ENCODE measurements around the gene CEPT1. TPM values are rescaled to one million over a fixed set of nuclear protein-coding genes. Genes with fewer than 3 reads are reported as not detected.

The CEPT1 gene
- total and polyA plus RNA-seq, 8 donors = 8.5 to 23.8 (median 13.1) TPM

DNA sequence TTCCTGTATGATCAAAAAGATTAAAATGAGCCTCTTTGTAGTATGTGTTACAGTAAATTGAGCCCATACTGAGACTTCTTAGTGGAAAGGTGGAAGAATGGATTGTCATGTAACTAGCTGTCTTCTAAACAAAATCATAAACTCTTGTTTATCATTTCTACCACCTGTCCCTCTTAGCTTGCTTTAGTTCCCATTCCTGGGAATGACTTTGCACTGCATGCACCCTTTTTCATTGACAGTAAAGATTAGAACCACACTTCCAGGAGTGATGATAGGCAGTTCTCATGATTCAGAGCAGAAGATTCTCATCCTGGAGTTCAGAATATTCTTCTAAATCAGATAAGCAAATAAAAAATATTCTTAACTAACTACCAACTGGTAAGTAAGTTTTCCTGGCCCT, 32.4 kb downstream of the CEPT1 start:
- FAIRE-seq (no peak), ATAC-seq (no peak), DNase-seq (no peak)
- no peaks in the 10 kb centered on the region for H3K36me3 ChIP-seq
- intact Hi-C loops (cut with DNase I) = no loop called here
- TF ChIP-seq, protein P1, sequence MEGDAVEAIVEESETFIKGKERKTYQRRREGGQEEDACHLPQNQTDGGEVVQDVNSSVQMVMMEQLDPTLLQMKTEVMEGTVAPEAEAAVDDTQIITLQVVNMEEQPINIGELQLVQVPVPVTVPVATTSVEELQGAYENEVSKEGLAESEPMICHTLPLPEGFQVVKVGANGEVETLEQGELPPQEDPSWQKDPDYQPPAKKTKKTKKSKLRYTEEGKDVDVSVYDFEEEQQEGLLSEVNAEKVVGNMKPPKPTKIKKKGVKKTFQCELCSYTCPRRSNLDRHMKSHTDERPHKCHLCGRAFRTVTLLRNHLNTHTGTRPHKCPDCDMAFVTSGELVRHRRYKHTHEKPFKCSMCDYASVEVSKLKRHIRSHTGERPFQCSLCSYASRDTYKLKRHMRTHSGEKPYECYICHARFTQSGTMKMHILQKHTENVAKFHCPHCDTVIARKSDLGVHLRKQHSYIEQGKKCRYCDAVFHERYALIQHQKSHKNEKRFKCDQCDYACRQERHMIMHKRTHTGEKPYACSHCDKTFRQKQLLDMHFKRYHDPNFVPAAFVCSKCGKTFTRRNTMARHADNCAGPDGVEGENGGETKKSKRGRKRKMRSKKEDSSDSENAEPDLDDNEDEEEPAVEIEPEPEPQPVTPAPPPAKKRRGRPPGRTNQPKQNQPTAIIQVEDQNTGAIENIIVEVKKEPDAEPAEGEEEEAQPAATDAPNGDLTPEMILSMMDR (IDR thresholded peaks at IDR 0.05) = no peak
- H3K27ac ChIP-seq = no peak overlapping the region
- no peak overlapping the region for H3K4me3 ChIP-seq
- no peaks in the 10 kb centered on the region for H3K9me3 ChIP-seq
- H3K4me1 ChIP-seq = peaks cover 0 to 8% (median 7%) of the 10 kb centered on the region in 3 donors
- no peaks in the 10 kb centered on the region for H3K27me3 ChIP-seq

DNA sequence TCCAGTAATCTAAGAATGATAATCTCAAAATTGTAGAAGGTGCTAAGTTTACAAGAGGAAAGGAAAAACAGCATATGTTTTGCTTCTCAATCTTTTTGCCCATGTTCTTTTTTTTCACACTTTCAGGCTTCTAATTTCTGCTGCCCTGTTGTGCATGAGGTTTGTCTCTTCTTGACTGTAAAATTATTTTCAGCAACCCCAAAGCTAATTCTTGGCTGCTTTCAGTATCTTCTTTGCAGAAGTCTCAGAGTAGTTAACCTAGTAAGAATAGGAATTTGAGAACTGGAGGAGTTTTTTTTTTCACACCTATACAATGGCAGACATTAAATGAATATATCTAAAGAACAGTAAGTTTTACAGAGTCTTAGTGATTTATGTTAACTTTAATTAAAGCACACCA, 34.0 kb downstream of the CEPT1 start:
- H3K4me1 ChIP-seq = peaks cover 0 to 7% (median 7%) of the 10 kb centered on the region in 3 donors
- intact Hi-C loops (cut with DNase I) = no loop called here
- H3K27me3 ChIP-seq = no peaks in the 10 kb centered on the region
- no peak overlapping the region for H3K4me3 ChIP-seq
- no peak overlapping the region for H3K27ac ChIP-seq
- ATAC-seq = no peak
- no peak for FAIRE-seq
- TF ChIP-seq, protein P1 (IDR thresholded peaks at IDR 0.05) = no peak
- no peak for DNase-seq
- H3K36me3 ChIP-seq = no peaks in the 10 kb centered on the region
- H3K9me3 ChIP-seq = no peaks in the 10 kb centered on the region

DNA sequence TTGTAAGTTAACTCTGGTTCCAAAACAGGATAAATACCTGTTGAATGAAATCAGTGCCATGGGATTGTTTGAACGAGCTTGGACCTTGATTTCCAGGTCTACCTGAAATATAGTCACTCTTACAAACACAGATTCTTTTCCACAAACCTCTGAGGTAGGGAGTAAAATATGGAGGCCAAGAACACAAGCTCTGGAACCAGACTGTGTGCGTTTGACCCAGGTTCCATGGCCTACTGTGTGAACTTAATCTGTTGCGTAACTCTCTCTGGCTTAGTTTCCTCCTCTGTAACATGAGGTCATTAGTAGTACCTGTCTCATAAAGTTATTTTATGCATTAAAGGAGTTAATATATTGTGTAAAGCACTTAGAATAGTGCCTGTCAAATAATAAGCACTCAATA, 35.3 kb downstream of the CEPT1 start:
- intact Hi-C loops (cut with DNase I) = no loop called here

DNA sequence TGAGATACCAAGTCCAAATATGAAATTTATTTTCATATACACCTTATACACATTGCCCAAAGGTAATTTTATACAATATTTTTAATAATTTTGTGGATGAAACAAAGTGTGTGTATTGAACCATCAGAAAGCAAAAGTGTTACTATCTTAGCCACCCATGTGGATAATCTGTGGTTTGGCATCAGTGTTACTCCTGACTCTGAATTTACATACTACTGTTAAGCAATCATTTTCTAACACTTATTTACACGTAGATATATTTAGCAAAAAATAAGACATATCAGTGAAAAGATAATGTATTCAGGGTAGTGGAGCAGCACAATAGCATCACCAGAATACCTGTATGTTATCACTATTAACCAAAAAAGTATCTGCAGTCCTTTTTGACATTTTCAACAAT, 36.7 kb downstream of the CEPT1 start:
- TF ChIP-seq, protein P1 (IDR thresholded peaks at IDR 0.05) = no peak
- H3K4me3 ChIP-seq = no peak overlapping the region
- DNase-seq (no peak), FAIRE-seq (no peak), ATAC-seq (no peak)
- H3K36me3 ChIP-seq = no peaks in the 10 kb centered on the region
- intact Hi-C loops (cut with DNase I) = no loop called here
- no peaks in the 10 kb centered on the region for H3K9me3 ChIP-seq
- no peaks in the 10 kb centered on the region for H3K27me3 ChIP-seq
- H3K4me1 ChIP-seq = peaks cover 0 to under 1% (median 0%) of the 10 kb centered on the region in 3 donors
- H3K27ac ChIP-seq = no peak overlapping the region
- WGBS, 2 donors = 48 to 58% methylated on average over 1 of the region's 1 CpG

More for the DNA sequence above, 35.3 kb downstream of the CEPT1 start:
- DNase-seq = no peak
- Histone ChIP-seq H3K4me1 (no peaks in the 10 kb centered on the region), H3K9me3 (no peaks in the 10 kb centered on the region), H3K27ac (no peak overlapping the region), H3K27me3 (no peaks in the 10 kb centered on the region), H3K36me3 (no peaks in the 10 kb centered on the region), H3K4me3 (no peak overlapping the region)
- no peak for ATAC-seq
- TF ChIP-seq, protein P1 (IDR thresholded peaks at IDR 0.05) = no peak
- FAIRE-seq = no peak
- 88 to 94% methylated on average over 3 of the region's 3 CpGs for WGBS, 2 donors

DNA sequence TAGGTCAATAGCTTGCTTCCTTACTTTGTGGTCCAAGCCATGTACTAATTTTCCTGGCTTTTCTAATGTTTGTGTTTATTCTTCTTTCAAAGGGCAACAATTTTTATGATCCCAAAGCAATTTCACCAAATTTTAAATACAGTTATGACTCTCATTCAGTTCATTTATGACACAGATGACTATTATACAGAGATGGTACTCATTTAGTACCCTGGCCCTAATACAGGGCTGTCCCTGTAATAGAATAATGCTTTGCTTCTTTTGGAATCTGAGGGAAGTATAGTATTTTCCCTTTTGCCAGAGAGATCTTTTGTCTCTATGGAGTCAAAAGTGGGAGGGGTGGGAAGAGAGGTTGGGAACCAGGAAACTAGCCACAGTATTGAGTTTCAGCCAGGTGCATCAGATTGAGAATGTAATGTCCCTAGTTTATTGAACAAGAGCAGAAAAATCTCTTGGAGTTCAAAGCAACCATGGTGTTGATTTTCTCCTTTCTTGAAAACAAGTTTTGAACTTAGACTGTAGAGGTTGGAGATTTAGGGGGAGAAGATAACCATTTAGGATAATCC, 40.0 kb downstream of the CEPT1 start:
- ATAC-seq (no peak), DNase-seq (no peak), FAIRE-seq (no peak)
- H3K4me3 ChIP-seq = no peak overlapping the region
- no peaks in the 10 kb centered on the region for H3K9me3 ChIP-seq
- H3K27ac ChIP-seq = no peak overlapping the region
- H3K36me3 ChIP-seq = peaks cover 0 to 13% (median 0%) of the 10 kb centered on the region in 3 donors
- intact Hi-C loops (cut with DNase I) = no loop called here
- H3K27me3 ChIP-seq = no peaks in the 10 kb centered on the region
- peaks cover 0 to 6% (median 0%) of the 10 kb centered on the region in 3 donors for H3K4me1 ChIP-seq
- TF ChIP-seq, protein P1 (IDR thresholded peaks at IDR 0.05) = no peak
